Keratinocyte (primary cell): ENCODE measurements around the gene RPS6KA5. TPM values are rescaled to one million over a fixed set of nuclear protein-coding genes. Genes with fewer than 3 reads are reported as not detected.

Source experiments
- DNase-seq: peaks from one replicate; pipeline ENCODE4 v3.0.0-alpha.2; 2011; ENCODE audit warnings: low read depth, missing footprints, low spot score
- FAIRE-seq: peaks from 2 replicates; lab custom pipeline; 2011; peaks lifted over from hg19 to GRCh38; lab: Jason Lieb, UNC
- H2AFZ ChIP-seq: 2 replicates; pipeline ENCODE4 v1.6.0; 2012; ENCODE audit warnings: low read length, control low read depth, inconsistent platforms; ENCODE audit not compliant: control insufficient read depth
- H3K27ac ChIP-seq: 2 replicates; pipeline ENCODE4 v1.5.1; 2011; ENCODE audit warnings: low read length; ENCODE audit not compliant: control insufficient read depth, insufficient read depth
- H3K27me3 ChIP-seq: 3 replicates; pipeline ENCODE4 v1.6.0; 2011; ENCODE audit warnings: low read length; ENCODE audit not compliant: control insufficient read depth, insufficient read depth; ENCODE audit errors: extremely low read depth
- H3K36me3 ChIP-seq, 2 experiments: 2 replicates in 1 of 2; 3 replicates in 1 of 2; pipeline ENCODE4 v1.5.1; 2011; ENCODE audit warnings: low read length in 2 of 2, mild to moderate bottlenecking in 1 of 2; ENCODE audit not compliant: control insufficient read depth in 2 of 2, insufficient read depth in 2 of 2; ENCODE audit errors: extremely low read depth in 1 of 2
- H3K4me1 ChIP-seq: 3 replicates; pipeline ENCODE4 v1.5.1; 2011; ENCODE audit warnings: low read length; ENCODE audit not compliant: control insufficient read depth, insufficient read depth; ENCODE audit errors: extremely low read depth
- H3K4me2 ChIP-seq: 3 replicates; pipeline ENCODE4 v1.6.0; 2011; ENCODE audit warnings: low read depth, low read length; ENCODE audit not compliant: control insufficient read depth, insufficient read depth; ENCODE audit errors: extremely low read depth
- H3K4me3 ChIP-seq, 3 experiments: fragments of 200-600 bp in 1 of 3; sonication (generic) in 1 of 3; 2 replicates in 2 of 3; 3 replicates in 1 of 3; pipeline ENCODE4 v1.5.1; 2011 to 2016; ENCODE audit warnings: low read length in 3 of 3, mild to moderate bottlenecking in 3 of 3, control low read depth in 2 of 3, inconsistent platforms in 1 of 3, low read depth in 1 of 3, mixed read lengths in 1 of 3, mixed run types in 1 of 3, moderate library complexity in 1 of 3; ENCODE audit not compliant: control insufficient read depth in 2 of 3, insufficient read depth in 2 of 3; ENCODE audit errors: extremely low read depth in 1 of 3
- H3K79me2 ChIP-seq: 2 replicates; pipeline ENCODE4 v1.6.0; 2012; ENCODE audit warnings: low read length; ENCODE audit not compliant: control insufficient read depth, insufficient read depth
- H3K9ac ChIP-seq: 3 replicates; pipeline ENCODE4 v1.6.0; 2011; ENCODE audit warnings: low read length; ENCODE audit not compliant: control insufficient read depth, insufficient read depth; ENCODE audit errors: extremely low read depth
- H3K9me1 ChIP-seq: 3 replicates; pipeline ENCODE4 v1.6.0; 2011; ENCODE audit warnings: low read length; ENCODE audit not compliant: control insufficient read depth, insufficient read depth; ENCODE audit errors: extremely low read depth
- H3K9me3 ChIP-seq: 2 replicates; pipeline ENCODE4 v1.5.1; 2012; ENCODE audit warnings: low read depth, low read length; ENCODE audit not compliant: control insufficient read depth
- H4K20me1 ChIP-seq: 3 replicates; pipeline ENCODE4 v1.6.0; 2011; ENCODE audit warnings: low read length; ENCODE audit not compliant: control insufficient read depth, insufficient read depth; ENCODE audit errors: extremely low read depth
- CTCF ChIP-seq, 3 experiments: IDR thresholded peaks in 1 of 3; conservative IDR thresholded peaks in 1 of 3; optimal IDR thresholded peaks in 1 of 3; 2 replicates in 2 of 3; 3 replicates in 1 of 3; pipeline versions ENCODE3 to v1.5.1; 2011; ENCODE audit warnings: low read length in 3 of 3, mild to moderate bottlenecking in 3 of 3, moderate library complexity in 2 of 3, control low read depth in 1 of 3, inconsistent platforms in 1 of 3; ENCODE audit not compliant: insufficient read depth in 2 of 3; ENCODE audit errors: extremely low read depth in 1 of 3
- EZH2 ChIP-seq: IDR thresholded peaks from one replicate; pipeline ENCODE4 v1.6.1; 2012; ENCODE audit warnings: inconsistent platforms, mild to moderate bottlenecking, low read length, moderate library complexity
- dilution Hi-C: fragments of 300-500 bp; cut with MboI; formaldehyde crosslinking; loops from one replicate; pipeline ENCODE4 v1.7.0; 2020; ENCODE audit warnings: low sequenced_read_pairs; ENCODE audit not compliant: extremely low pct_ligation_motif_present
- polyA plus RNA-seq, 5 experiments: library from polyadenylated mRNA; depleted of rRNA in 3 of 5; stranded (reverse) in 3 of 5; stranded (forward) in 1 of 5; unstranded in 1 of 5; fragments of >200 nt; gene quantifications; 1 replicate in 1 of 5; 2 replicates in 3 of 5; 3 replicates in 1 of 5; pipeline versions ENCODE4 v1.2.1 to v1.2.3, GENCODE V29; 2011 to 2012; ENCODE audit warnings: missing spikeins in 2 of 5, low read depth in 1 of 5, low replicate concordance in 1 of 5

The RPS6KA5 gene
- polyA plus RNA-seq, 1 donor (not counting 4 experiments of a cell fraction or from before 2014, with no cell fraction given) = 2.9 TPM

- Histone ChIP-seq H3K4me3 (no peak overlapping the region), H3K9me3 (no peaks in the 10 kb centered on the region), H3K36me3 (no peaks in the 10 kb centered on the region), H2AFZ (no peak overlapping the region), H3K9me1 (no peaks in the 10 kb centered on the region), H3K4me2 (no peak overlapping the region), H3K9ac (no peak overlapping the region), H3K27me3 (no peaks in the 10 kb centered on the region), H3K4me1 (peaks cover 5% of the 10 kb centered on the region), H3K79me2 (no peaks in the 10 kb centered on the region), H4K20me1 (no peaks in the 10 kb centered on the region), H3K27ac (no peak overlapping the region)
- dilution Hi-C loops = no loop called here
- peak; percentile 32 for FAIRE-seq
- no peak for TF ChIP-seq EZH2
- TF ChIP-seq CTCF (optimal IDR thresholded peaks at IDR 0.05 in 1 of 3, IDR thresholded peaks at IDR 0.05 in 1 of 3, conservative IDR thresholded peaks at IDR 0.05 in 1 of 3; ENCODE audit: extremely low read depth in 1 of 3, insufficient read depth in 2 of 3, low read length in 3 of 3) = no peak
- no peak for DNase-seq
Measured at GRCh38 chr14:91082282-91082681, 21.8 kb upstream of the RPS6KA5 start.

GRCh38 chr14:91080071-91080470 is 19.6 kb upstream of the RPS6KA5 start:
- FAIRE-seq (no peak), DNase-seq (no peak)
- no peaks in the 10 kb centered on the region for H3K4me1 ChIP-seq
- H3K9ac ChIP-seq = no peak overlapping the region
- no peaks in the 10 kb centered on the region for H3K79me2 ChIP-seq
- no peaks in the 10 kb centered on the region for H3K9me1 ChIP-seq
- no peaks in the 10 kb centered on the region for H4K20me1 ChIP-seq
- H3K4me3 ChIP-seq = no peak overlapping the region
- H2AFZ ChIP-seq = no peak overlapping the region
- TF ChIP-seq EZH2 = no peak
- no peak for TF ChIP-seq CTCF (optimal IDR thresholded peaks at IDR 0.05 in 1 of 3, IDR thresholded peaks at IDR 0.05 in 1 of 3, conservative IDR thresholded peaks at IDR 0.05 in 1 of 3; ENCODE audit: extremely low read depth in 1 of 3, insufficient read depth in 2 of 3, low read length in 3 of 3)
- no peaks in the 10 kb centered on the region for H3K36me3 ChIP-seq
- dilution Hi-C loops = no loop called here
- no peaks in the 10 kb centered on the region for H3K27me3 ChIP-seq
- H3K4me2 ChIP-seq = no peak overlapping the region
- H3K27ac ChIP-seq = no peak overlapping the region
- no peaks in the 10 kb centered on the region for H3K9me3 ChIP-seq
